Activated T-cell treated with anti-CD3 and anti-CD28 coated beads, Interleukin-2, amount 50 U/mL, for 1 hour (primary cell): ENCODE results near the gene CNBP.
"Not testable (repeated sequence)": the region's sequence is repeated elsewhere in the genome, so short reads cannot be mapped to it uniquely, and the experiment has no call there.

Experiments used
- DNase-seq: peaks from one replicate; pipeline ENCODE4 v3.0.0-alpha.2; 2020

Gene CNBP

GRCh38 chr3:129183569-129184395 lies at the start of gene CNBP:
CNBP (minus strand) TSS chr3:129183896; CDS start chr3:129171757, 12,139 bp downstream.
- peak; percentile 93 for DNase-seq

- DNase-seq, result no peak
Observed at GRCh38 chr3:129231331-129232119, 47.8 kb upstream of the CNBP start.

DNA sequence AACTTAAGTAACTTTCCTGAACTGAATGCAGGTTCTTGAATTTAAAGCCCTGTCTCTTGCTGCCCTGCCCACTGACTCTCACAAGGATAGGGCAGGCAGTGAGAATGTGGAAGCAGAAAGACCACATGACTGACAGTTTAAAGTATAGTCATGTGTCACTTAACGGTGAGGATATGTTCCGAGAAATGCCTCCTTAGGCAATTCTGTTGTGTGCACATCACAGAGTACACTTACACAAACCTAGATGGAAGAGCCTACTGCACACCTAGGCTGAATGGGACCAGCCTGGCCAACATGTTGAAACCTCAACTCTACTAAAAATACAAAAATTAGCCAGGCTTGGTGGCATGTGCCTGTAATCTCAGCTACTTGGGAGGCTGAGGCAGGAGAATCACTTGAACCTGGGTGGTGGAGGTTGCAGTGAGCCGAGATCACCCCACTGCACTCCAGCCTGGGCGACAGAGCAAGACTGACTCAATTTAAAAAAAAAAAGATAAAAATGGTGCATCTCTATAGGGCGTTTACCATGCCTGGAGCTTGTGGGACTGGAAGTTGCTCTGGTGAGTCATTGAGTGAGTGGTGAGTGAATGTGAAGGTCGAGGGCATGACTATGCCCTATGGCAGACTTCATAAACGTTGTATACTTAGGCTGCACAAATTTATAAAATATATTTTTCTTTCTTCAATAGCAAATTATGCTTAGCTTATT lies 46.8 kb upstream of the CNBP start:
- no peak for DNase-seq

DNA sequence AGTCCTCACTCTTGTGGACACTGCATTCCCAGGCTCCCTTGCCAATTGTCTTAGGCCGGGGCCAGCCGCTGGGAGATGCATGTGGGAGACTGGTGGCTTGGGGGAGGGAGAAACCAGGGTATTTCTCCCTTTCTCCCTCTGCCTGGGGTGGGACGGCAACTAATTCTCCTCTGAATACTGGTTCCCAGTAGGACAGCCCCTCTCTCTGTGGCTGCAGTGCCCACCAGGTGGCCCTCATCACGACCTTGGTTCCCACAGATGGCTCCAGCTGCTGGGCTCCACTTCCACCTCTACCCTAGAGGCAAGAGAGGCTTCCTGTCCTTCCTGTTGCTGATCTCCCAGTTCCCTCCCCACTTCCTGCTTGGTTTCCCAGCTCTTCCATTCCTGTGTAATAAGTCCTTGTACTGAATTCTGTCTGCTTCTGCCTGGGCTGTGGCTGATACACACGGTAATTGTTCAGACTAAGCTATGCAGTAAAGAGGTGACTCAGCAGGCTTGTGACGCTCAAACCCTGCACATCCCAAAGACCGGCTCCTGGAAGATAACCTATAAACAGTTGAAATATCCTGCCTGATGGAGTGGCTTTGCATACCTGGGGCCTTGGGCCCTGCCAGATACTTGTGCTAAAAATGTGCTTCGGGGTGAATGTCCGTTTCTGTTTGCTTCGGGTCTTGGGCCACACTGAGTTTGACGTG lies 45.3 kb upstream of the CNBP start:
- no peak for DNase-seq

- DNase-seq, result no peak
Observed at GRCh38 chr3:129226374-129226773, 42.7 kb upstream of the CNBP start.

GRCh38 chr3:129224984-129225393 lies 41.3 kb upstream of the CNBP start:
- no peak for DNase-seq

DNA sequence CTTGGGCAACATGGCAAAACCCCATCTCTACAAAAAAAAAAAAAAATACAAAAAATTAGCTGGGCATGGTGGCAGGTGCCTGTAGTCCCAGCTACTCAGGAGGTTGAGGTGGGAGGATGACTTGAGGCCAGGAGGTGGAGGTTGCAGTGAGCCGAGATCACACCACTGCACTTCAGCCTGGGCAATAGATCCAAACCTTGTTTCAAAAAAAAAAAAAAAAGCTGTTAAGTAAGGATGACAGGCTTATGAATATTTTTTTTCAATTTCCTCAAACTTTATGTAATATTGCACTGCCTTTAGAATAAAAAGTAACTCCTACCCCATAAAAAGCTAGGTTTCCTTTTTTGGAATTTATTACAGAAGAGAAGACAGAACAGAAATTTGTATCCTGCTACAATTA lies 40.7 kb upstream of the CNBP start:
- DNase-seq, result not testable (repeated sequence)

DNA sequence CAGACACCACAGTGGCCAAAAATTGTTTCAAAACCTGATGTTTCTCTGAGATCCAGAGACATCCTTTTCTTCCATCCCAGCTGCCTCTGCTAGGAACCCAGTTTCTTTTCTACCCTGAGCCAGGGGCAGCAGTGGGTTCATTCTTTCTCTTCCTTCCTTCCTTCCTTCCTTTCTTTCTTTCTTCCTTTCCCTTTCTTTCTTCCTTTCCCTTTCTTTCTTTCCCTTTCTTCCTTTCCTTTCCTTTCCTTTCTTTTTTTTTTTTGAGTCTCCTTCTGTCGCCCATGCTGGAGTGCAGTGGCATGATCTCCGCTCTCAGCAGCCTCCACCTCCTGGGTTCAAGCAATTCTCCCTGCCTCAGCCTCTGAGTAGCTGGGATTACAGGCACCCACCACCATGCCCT lies 35.0 kb upstream of the CNBP start:
- no peak for DNase-seq

- no peak for DNase-seq
Observed at GRCh38 chr3:129213238-129213637, 29.5 kb upstream of the CNBP start.

DNA sequence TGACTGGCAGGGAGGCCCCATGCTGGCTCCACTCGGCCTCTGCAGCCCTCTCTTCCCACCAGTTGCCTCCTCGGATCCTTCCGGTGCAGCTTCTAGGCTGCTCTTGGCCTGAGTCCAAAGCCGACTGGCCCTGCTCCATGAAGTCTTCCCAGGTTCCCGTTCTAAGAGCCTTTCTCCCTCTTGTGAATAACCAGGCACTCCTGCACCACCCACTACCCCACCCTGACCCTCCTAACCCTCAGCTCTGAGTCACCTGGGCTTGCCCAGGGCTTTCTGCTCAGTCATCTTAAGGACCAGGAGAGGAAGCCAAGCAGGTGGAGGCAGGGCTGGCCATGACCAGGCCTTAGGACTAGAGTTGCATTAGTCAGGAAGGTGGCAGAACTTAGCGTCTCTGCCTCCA lies 28.1 kb upstream of the CNBP start:
- no peak for DNase-seq

DNA sequence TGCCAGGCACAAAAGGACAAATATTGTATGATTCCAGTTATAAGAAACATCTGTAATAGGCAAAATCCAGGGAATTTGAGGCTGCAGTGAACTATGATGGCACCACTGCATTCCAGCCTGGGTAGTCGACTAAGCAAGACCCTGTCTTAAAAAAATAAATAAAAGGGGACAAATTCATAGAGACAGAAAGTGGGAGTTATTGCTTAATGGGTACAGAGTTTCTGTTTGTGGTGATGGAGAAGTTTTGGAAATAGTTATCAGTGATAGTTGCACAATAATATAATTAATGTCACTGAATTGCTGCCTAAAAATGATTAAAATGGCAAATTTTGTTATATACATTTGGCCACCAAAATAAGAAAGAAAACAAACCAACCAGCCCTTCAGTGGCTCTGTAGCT lies 27.6 kb upstream of the CNBP start:
- no peak for DNase-seq

- DNase-seq, result no peak
Observed at GRCh38 chr3:129207479-129207878, 23.8 kb upstream of the CNBP start.

DNA sequence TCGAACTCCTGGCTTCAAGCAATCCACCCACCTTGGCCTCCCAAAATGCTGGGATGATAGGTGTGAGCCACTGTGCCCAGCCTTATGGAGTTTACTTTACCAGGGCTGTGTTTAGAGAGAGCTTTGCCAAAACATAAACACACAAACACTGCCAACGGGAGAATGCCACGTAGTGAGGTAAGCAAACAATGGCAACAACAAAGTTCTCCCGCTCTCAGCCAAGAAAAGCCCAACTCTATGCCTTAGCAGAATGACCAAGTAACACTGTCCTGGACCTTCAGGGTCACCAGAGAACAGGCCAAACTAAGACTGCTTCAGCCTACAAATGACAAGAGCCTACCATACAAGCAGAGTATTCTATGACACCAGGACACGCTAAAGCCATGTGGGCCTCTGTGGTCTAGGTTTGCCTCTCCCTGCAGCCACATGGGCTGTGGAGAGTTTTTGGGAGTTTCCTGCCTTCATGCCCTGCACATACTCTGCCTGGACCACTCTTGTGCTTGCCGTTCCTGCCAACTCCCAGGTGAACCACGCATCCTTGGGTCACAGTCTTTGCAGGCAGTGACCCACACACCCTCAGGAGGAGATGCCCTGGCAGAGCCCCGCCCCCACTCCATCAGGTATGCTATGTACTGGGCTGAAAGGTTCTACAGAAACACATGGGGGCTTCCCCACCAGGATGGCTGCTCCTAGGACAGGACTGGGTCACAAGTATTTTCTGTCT lies 21.6 kb upstream of the CNBP start:
- no peak for DNase-seq

DNA sequence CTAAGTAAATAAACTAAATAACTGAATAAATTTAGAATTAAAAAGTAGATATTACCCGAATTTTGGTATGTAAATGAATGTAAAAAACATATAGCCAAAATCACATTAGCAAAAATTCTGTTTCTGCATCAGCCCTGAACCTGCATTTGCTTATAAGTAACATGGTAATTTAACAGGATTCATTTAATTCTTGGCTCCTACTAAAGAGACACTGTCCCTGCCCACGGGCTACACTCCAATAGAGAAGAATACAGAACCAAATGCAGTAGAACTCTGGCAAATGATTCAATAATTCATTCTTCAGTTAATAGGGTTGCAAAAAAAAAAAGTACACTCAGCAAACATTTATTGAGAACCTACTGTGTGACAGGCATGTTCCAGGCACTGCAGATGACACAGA lies 20.8 kb upstream of the CNBP start:
- DNase-seq, result no peak

DNA sequence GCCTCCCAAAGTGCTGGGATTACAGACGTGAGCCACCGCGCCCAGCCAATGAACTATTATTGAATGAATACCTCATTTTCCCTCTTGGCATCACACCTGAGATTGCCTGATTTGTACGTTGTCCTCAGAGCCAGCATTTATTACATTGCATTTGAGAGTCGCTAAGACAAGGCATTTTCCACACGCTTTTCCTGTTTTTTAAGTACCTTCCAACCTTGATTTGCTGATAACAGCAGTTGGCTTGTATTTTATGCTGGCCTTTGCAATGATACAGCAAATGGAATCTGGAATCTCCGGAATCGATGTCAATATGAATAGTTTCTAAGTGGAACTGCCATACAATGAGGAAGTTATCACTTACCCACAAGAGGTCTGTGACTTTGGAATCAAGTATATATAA lies 15.7 kb upstream of the CNBP start:
- DNase-seq, result no peak

GRCh38 chr3:129197321-129197720 lies 13.6 kb upstream of the CNBP start:
- no peak for DNase-seq

- DNase-seq, result no peak
Observed at GRCh38 chr3:129196601-129197000, 12.9 kb upstream of the CNBP start.

DNA sequence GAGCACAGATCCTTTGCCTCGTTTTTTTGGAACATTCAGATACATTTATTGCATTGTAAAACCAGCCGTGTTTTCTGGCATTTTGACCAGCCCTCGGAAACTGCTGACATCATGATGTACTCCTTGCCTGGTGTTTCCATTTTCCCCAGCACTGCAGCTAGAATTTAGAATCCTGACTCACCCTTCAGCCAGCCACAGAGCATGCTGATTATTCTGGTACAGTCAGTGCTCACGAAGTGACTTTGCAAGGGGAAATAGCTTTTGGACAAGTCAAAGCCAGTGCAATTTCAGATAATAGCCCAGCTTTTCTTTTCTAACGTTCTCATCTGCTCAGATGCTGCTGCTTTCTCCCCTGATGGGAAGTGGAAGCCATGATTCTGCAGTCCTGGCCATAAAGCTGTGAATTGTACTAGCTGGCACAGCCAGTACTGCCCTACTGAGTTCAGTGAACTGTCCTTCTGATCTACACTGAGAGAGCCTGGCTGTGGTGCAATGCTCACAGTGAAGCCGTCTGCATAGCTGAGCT lies 12.1 kb upstream of the CNBP start:
- DNase-seq, result no peak

DNA sequence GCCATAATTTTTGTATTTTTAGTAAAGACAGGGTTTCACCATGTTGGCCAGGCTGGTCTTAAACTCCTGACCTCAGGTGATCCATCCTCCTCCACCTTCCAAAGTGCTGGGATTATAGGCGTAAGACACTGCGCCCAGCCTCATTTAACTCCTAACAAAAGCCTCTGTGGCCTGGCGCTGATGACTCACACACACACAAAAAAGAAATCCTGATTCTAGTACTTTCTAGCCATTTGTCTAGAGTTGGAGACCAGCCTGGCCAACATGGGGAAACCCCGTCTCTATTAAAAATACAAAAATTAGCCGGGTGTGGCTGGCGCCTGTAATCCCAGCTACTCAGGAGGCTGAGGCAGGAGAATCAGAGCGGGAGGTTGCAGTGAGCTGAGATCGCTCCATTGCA lies 6.1 kb upstream of the CNBP start:
- not testable (repeated sequence) for DNase-seq

GRCh38 chr3:129187857-129188256 lies 4.2 kb upstream of the CNBP start:
- DNase-seq, result no peak

DNA sequence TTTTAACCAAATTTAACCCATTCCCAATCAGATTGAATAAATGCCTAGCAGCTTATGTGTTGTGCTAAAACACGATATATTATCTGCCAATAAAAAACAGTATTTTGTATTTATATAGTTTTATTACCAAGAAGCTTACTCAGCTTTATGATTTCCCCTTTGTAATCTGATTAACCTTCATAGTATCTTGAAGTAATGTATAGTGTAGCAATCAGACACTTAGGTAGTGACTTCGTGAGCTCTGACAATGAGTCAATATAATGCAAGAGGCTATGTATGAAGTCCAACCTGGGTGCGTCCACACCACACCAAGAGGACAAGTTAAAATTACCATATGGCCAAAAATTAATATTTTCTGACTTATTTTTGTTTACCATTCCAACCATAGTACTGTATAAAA lies 2.1 kb upstream of the CNBP start:
- DNase-seq, result no peak
